H9 (cell line): ENCODE results near the gene TPPP3. TPM values are rescaled to one million over a fixed set of nuclear protein-coding genes. Genes with fewer than 3 reads are reported as not detected.
A peak's percentile ranks its signal among the peaks of the same experiment; 100 is the strongest.

ENCODE experiments used
- DNase-seq: peaks from one replicate; pipeline ENCODE4 v3.0.0-alpha.2; 2017
- H2AFZ ChIP-seq: one replicate; pipeline ENCODE4 v1.6.1; 2013; ENCODE audit warnings: mild to moderate bottlenecking, low read length, control low read depth, moderate library complexity
- H2AK5ac ChIP-seq: 2 replicates; pipeline ENCODE4 v1.6.1; 2013; ENCODE audit warnings: low read length, control low read depth, mixed read lengths; ENCODE audit not compliant: insufficient read length
- H2BK120ac ChIP-seq: one replicate; pipeline ENCODE4 v1.6.1; 2013; ENCODE audit warnings: low read depth, mild to moderate bottlenecking, low read length, control low read depth, inconsistent platforms; ENCODE audit not compliant: poor library complexity, severe bottlenecking
- H2BK12ac ChIP-seq: 2 replicates; pipeline ENCODE4 v1.6.1; 2013; ENCODE audit warnings: low read length, control low read depth, mixed read lengths, low read depth; ENCODE audit not compliant: insufficient read length
- H2BK15ac ChIP-seq: 2 replicates; pipeline ENCODE4 v1.6.1; 2013; ENCODE audit warnings: low read depth, low read length, control low read depth
- H2BK20ac ChIP-seq: one replicate; pipeline ENCODE4 v1.6.1; 2013; ENCODE audit warnings: low read depth, mild to moderate bottlenecking, low read length, control low read depth, inconsistent platforms; ENCODE audit not compliant: poor library complexity, severe bottlenecking
- H2BK5ac ChIP-seq: 2 replicates; pipeline ENCODE4 v1.6.1; 2013; ENCODE audit warnings: low read length, control low read depth, mixed read lengths; ENCODE audit not compliant: insufficient read length
- H3K14ac ChIP-seq: 2 replicates; pipeline ENCODE4 v1.6.1; 2013; ENCODE audit warnings: low read length, control low read depth; ENCODE audit not compliant: insufficient read depth
- H3K18ac ChIP-seq: 2 replicates; pipeline ENCODE4 v1.6.1; 2013; ENCODE audit warnings: low read depth, mild to moderate bottlenecking, mixed read lengths, low read length, control low read depth; ENCODE audit not compliant: insufficient read length
- H3K23ac ChIP-seq: 2 replicates; pipeline ENCODE4 v1.6.1; 2013; ENCODE audit warnings: low read length, control low read depth, mixed read lengths, low read depth; ENCODE audit not compliant: insufficient read length
- H3K23me2 ChIP-seq: 2 replicates; pipeline ENCODE4 v1.6.1; 2013; ENCODE audit warnings: low read depth, mild to moderate bottlenecking, mixed read lengths, low read length, control low read depth; ENCODE audit not compliant: insufficient read length, poor library complexity, severe bottlenecking
- H3K27ac ChIP-seq: 2 replicates; pipeline ENCODE4 v1.5.1; 2013; ENCODE audit warnings: low read length, control low read depth, mixed read lengths, low read depth; ENCODE audit not compliant: insufficient read length
- H3K27me3 ChIP-seq: 2 replicates; pipeline ENCODE4 v1.6.1; 2013; ENCODE audit warnings: low read length, control low read depth, inconsistent platforms; ENCODE audit not compliant: insufficient read depth
- H3K4ac ChIP-seq: 2 replicates; pipeline ENCODE4 v1.6.1; 2013; ENCODE audit warnings: low read depth, mild to moderate bottlenecking, control low read depth, inconsistent platforms, low read length, moderate library complexity
- H3K4me1 ChIP-seq: 2 replicates; pipeline ENCODE4 v1.6.1; 2013; ENCODE audit warnings: low read length, control low read depth, inconsistent platforms; ENCODE audit not compliant: insufficient read depth
- H3K4me2 ChIP-seq: 2 replicates; pipeline ENCODE4 v1.6.1; 2013; ENCODE audit warnings: low read length, control low read depth, mixed read lengths; ENCODE audit not compliant: insufficient read length, insufficient read depth
- H3K56ac ChIP-seq: 2 replicates; pipeline ENCODE4 v1.6.1; 2013; ENCODE audit warnings: low read depth, mild to moderate bottlenecking, mixed read lengths, low read length, control low read depth; ENCODE audit not compliant: insufficient read length
- H3K79me1 ChIP-seq: 2 replicates; pipeline ENCODE4 v1.6.1; 2013; ENCODE audit warnings: low read depth, mild to moderate bottlenecking, moderate library complexity, low read length, control low read depth, inconsistent platforms; ENCODE audit not compliant: insufficient read depth, poor library complexity, severe bottlenecking
- H3K79me2 ChIP-seq: 2 replicates; pipeline ENCODE4 v1.6.1; 2013; ENCODE audit warnings: low read length, control low read depth, inconsistent platforms; ENCODE audit not compliant: insufficient read depth
- H3K9ac ChIP-seq: 2 replicates; pipeline ENCODE4 v1.6.1; 2013; ENCODE audit warnings: low read length, control low read depth, mixed read lengths; ENCODE audit not compliant: insufficient read length; ENCODE audit errors: extremely low read depth
- H3K9me3 ChIP-seq: one replicate; pipeline ENCODE4 v1.6.1; 2013; ENCODE audit warnings: low read depth, low read length, inconsistent platforms; ENCODE audit not compliant: control insufficient read depth
- H3T11ph ChIP-seq: one replicate; pipeline ENCODE4 v1.6.1; 2013; ENCODE audit warnings: mild to moderate bottlenecking, low read length, control low read depth, inconsistent platforms
- H4K20me1 ChIP-seq: one replicate; pipeline ENCODE4 v1.6.1; 2013; ENCODE audit not compliant: control insufficient read depth, insufficient read length, insufficient read depth
- H4K5ac ChIP-seq: 2 replicates; pipeline ENCODE4 v1.6.1; 2013; ENCODE audit warnings: low read depth, mild to moderate bottlenecking, mixed read lengths, low read length, control low read depth; ENCODE audit not compliant: insufficient read length
- H4K8ac ChIP-seq: replicated peaks from 2 replicates; pipeline ENCODE4 v1.6.1; 2013; ENCODE audit warnings: low read length, control low read depth, mixed read lengths, low read depth; ENCODE audit not compliant: insufficient read length
- H4K91ac ChIP-seq: 2 replicates; pipeline ENCODE4 v1.6.1; 2013; ENCODE audit warnings: low read depth, mild to moderate bottlenecking, moderate library complexity, mixed read lengths, low read length, control low read depth; ENCODE audit not compliant: insufficient read length
- H3K27ac Mint-ChIP-seq, 3 experiments: 2 replicates in 2 of 3; 3 replicates in 1 of 3; pipeline ENCODE4 v1.8.0; 2020 to 2021; ENCODE audit warnings: mixed read lengths in 3 of 3, mild to moderate bottlenecking in 1 of 3, moderate library complexity in 1 of 3
- H3K27me3 Mint-ChIP-seq: 2 replicates; pipeline ENCODE4 v1.8.0; 2021; ENCODE audit warnings: low read depth, mild to moderate bottlenecking, moderate library complexity, mixed read lengths
- H3K36me3 Mint-ChIP-seq, 3 experiments: 2 replicates in 2 of 3; 3 replicates in 1 of 3; pipeline ENCODE4 v1.8.0; 2020 to 2021; ENCODE audit warnings: low read depth in 3 of 3, mixed read lengths in 3 of 3; ENCODE audit not compliant: insufficient read depth in 1 of 3
- H3K4me1 Mint-ChIP-seq, 2 experiments: 2 replicates each; pipeline ENCODE4 v1.8.0; 2020; ENCODE audit warnings: mixed read lengths in 2 of 2
- H3K4me3 Mint-ChIP-seq, 2 experiments: 2 replicates in 1 of 2; 3 replicates in 1 of 2; pipeline ENCODE4 v1.8.0; 2020 to 2021; ENCODE audit warnings: mild to moderate bottlenecking in 2 of 2, mixed read lengths in 2 of 2, moderate library complexity in 1 of 2
- H3K9me3 Mint-ChIP-seq, 2 experiments: 2 replicates in 1 of 2; 3 replicates in 1 of 2; pipeline ENCODE4 v1.8.0; 2020; ENCODE audit warnings: mild to moderate bottlenecking in 2 of 2, mixed read lengths in 2 of 2, moderate library complexity in 1 of 2
- WGBS: extraction: QIAGEN DNeasy Blood & Tissue Kit; methylation state at CpG from one replicate; pipeline ENCODE4 v1.1.7; 2013; ENCODE audit warnings: missing lambda C conversion rate, low lambda C conversion rate, mixed read lengths; ENCODE audit not compliant: insufficient read length; ENCODE audit errors: extremely low coverage; 5-methylcytosine and 5-hydroxymethylcytosine counted together
- total RNA-seq: library from RNA; stranded (reverse); gene quantifications from 2 replicates; pipeline ENCODE4 v1.2.1, GENCODE V29; 2021
- TF ChIP-seq, protein P1 (sequence below): fragments of 200-600 bp; sonication (generic); conservative IDR thresholded peaks from 3 replicates; pipeline ENCODE4 v1.8.0; 2021; ENCODE audit warnings: antibody characterized with exemption, mild to moderate bottlenecking

The TPPP3 gene
- total RNA-seq, 1 experiment from 2014 or later, result 0.79 TPM

DNA sequence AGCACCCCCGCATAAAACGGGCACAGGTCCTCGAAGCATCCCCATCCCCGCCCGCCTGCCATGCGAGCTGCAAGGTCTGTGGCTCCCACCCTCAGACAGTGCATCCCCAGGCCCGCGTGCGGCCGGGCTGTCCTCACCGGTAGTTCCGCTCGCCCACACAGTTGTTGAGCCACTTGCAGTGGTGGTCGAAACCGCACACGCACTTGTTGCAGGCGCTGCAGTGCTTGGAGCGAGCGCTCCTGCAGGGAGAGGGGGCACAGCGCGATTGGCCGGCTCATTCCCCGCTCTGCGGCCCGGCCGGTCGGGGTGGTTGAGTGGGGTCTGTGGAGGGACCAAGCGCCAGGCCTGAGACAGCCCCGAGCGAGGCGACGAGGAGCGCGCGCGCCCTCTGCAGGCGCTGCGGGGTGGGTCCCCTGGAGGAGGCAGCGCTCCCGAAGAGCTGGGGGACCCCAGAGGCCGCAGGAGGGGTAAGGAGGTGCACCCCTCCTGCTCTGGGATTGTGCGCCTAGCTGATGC is 6.0 kb upstream of the TPPP3 start:
- H2BK5ac ChIP-seq, result no peak overlapping the region
- H3K4me3 Mint-ChIP-seq, result no peak overlapping the region
- H3K14ac ChIP-seq, result no peak overlapping the region
- H2AK5ac ChIP-seq, result no peak overlapping the region
- no peak overlapping the region for H2BK12ac ChIP-seq
- no peak overlapping the region for H3K4me2 ChIP-seq
- H3K9me3 ChIP-seq, result no peaks in the 10 kb centered on the region
- no peaks in the 10 kb centered on the region; the same call in 1 of the 2 replicates for H3K4me1 ChIP-seq
- peaks cover 2% of the 10 kb centered on the region for H4K20me1 ChIP-seq
- peaks cover 0 to 1% (median 0%) of the 10 kb centered on the region in 3 experiments; a peak in 1 of 7 replicates for H3K36me3 Mint-ChIP-seq
- no peaks in the 10 kb centered on the region for H3K9me3 Mint-ChIP-seq
- H2AFZ ChIP-seq, result no peak overlapping the region
- WGBS, result no CpG with 5 or more reads among the region's 42 CpGs
- H3K4me1 Mint-ChIP-seq, result peaks cover 19 to 36% of the 10 kb centered on the region in 2 experiments
- H3K27ac Mint-ChIP-seq, result no peak overlapping the region
- peaks cover 12% of the 10 kb centered on the region; the same call in 1 of the 2 replicates for H3K27me3 ChIP-seq
- no peak overlapping the region for H3K4ac ChIP-seq
- no peak overlapping the region for H2BK15ac ChIP-seq
- H3K9ac ChIP-seq, result no peak overlapping the region
- H4K8ac ChIP-seq, result no peak overlapping the region
- no peak overlapping the region for H3K23ac ChIP-seq
- TF ChIP-seq, protein P1, sequence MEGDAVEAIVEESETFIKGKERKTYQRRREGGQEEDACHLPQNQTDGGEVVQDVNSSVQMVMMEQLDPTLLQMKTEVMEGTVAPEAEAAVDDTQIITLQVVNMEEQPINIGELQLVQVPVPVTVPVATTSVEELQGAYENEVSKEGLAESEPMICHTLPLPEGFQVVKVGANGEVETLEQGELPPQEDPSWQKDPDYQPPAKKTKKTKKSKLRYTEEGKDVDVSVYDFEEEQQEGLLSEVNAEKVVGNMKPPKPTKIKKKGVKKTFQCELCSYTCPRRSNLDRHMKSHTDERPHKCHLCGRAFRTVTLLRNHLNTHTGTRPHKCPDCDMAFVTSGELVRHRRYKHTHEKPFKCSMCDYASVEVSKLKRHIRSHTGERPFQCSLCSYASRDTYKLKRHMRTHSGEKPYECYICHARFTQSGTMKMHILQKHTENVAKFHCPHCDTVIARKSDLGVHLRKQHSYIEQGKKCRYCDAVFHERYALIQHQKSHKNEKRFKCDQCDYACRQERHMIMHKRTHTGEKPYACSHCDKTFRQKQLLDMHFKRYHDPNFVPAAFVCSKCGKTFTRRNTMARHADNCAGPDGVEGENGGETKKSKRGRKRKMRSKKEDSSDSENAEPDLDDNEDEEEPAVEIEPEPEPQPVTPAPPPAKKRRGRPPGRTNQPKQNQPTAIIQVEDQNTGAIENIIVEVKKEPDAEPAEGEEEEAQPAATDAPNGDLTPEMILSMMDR, result peak; percentile 95
- peak; percentile 84 for DNase-seq
- H3T11ph ChIP-seq, result no peak overlapping the region
- H4K5ac ChIP-seq, result no peak overlapping the region
- peaks cover 57% of the 10 kb centered on the region for H3K27me3 Mint-ChIP-seq
- no peak overlapping the region for H4K91ac ChIP-seq
- no peak overlapping the region for H3K18ac ChIP-seq
- no peak overlapping the region for H2BK20ac ChIP-seq
- no peak overlapping the region for H3K56ac ChIP-seq
- H2BK120ac ChIP-seq, result no peak overlapping the region
- no peak overlapping the region for H3K27ac ChIP-seq
- no peaks in the 10 kb centered on the region for H3K79me1 ChIP-seq
- no peaks in the 10 kb centered on the region for H3K23me2 ChIP-seq
- H3K79me2 ChIP-seq, result no peaks in the 10 kb centered on the region
